ENCODE measurements around the gene SMPD1.

SMPD1 gene

GRCh38 chr11:6395470-6396060, 5.3 kb downstream of the SMPD1 start:
- no peak overlapping the region for H4K8ac ChIP-seq (ENCODE audit: low read length)
- H2BK120ac ChIP-seq (ENCODE audit: low read depth, low read length), result no peak overlapping the region
- no peak overlapping the region for H2BK12ac ChIP-seq (ENCODE audit: low read length in 2 of 2)

GRCh38 chr11:6397156-6397555, 6.9 kb downstream of the SMPD1 start:
- no peak overlapping the region for H3K4ac ChIP-seq (ENCODE audit: low read depth in 1 of 2, low read length in 2 of 2)
- no peaks in the 10 kb centered on the region for H3K27me3 ChIP-seq (ENCODE audit: control insufficient read depth in 1 of 2, insufficient read depth in 1 of 2, low read length in 2 of 2)
- peaks cover 6% of the 10 kb centered on the region for H3K4me1 ChIP-seq (ENCODE audit: control insufficient read depth, insufficient read depth, low read depth, low read length)
- H3K14ac ChIP-seq (ENCODE audit: low read length in 2 of 2), result no peak overlapping the region
- H2AK5ac ChIP-seq (ENCODE audit: low read length, severe bottlenecking), result no peak overlapping the region
- DNase-seq, result peak; percentile 6
- H2BK5ac ChIP-seq (ENCODE audit: low read depth, low read length, poor library complexity, severe bottlenecking), result no peak overlapping the region
- peaks cover 58 to 66% of the 10 kb centered on the region in 2 experiments for H3K36me3 ChIP-seq (ENCODE audit: control insufficient read depth in 1 of 2, insufficient read depth in 2 of 2, low read depth in 1 of 2, low read length in 2 of 2)
- H3K9me3 ChIP-seq (ENCODE audit: control insufficient read depth, low read length), result no peaks in the 10 kb centered on the region
- H3K4me2 ChIP-seq (ENCODE audit: low read length, poor library complexity, severe bottlenecking), result no peak overlapping the region
- no peak overlapping the region for H3K18ac ChIP-seq (ENCODE audit: low read depth in 1 of 2, low read length in 2 of 2)
- H2BK12ac ChIP-seq (ENCODE audit: low read length in 2 of 2), result no peak overlapping the region
- no peak overlapping the region for H4K8ac ChIP-seq (ENCODE audit: low read length)
- no peak overlapping the region for H3K27ac ChIP-seq (ENCODE audit: low read length, poor library complexity, severe bottlenecking)
- H3K9ac ChIP-seq (ENCODE audit: low read length), result no peak overlapping the region
- H3K23ac ChIP-seq (ENCODE audit: low read length in 2 of 2), result no peak overlapping the region
- H3K79me1 ChIP-seq (replicated peaks; ENCODE audit: low read length, poor library complexity, severe bottlenecking), result peaks cover 8% of the 10 kb centered on the region
- 63% methylated on average over 1 of the region's 1 CpG for WGBS
- H2AFZ ChIP-seq (ENCODE audit: low read depth, low read length), result no peak overlapping the region
- no peak overlapping the region for H3K4me3 ChIP-seq (ENCODE audit: insufficient read depth in 1 of 2, low read depth in 1 of 2, low read length in 2 of 2)
- H2BK120ac ChIP-seq (ENCODE audit: low read depth, low read length), result no peak overlapping the region
- H2BK15ac ChIP-seq (ENCODE audit: low read depth, poor library complexity, severe bottlenecking), result no peak overlapping the region
- H4K91ac ChIP-seq (ENCODE audit: low read length), result no peak overlapping the region

More at GRCh38 chr11:6395470-6396060, 5.3 kb downstream of the SMPD1 start:
- Histone ChIP-seq H3K18ac (ENCODE audit: low read depth in 1 of 2, low read length in 2 of 2) (no peak overlapping the region), H3K4me3 (ENCODE audit: insufficient read depth in 1 of 2, low read depth in 1 of 2, low read length in 2 of 2) (no peak overlapping the region), H3K4ac (ENCODE audit: low read depth in 1 of 2, low read length in 2 of 2) (no peak overlapping the region), H3K79me1 (replicated peaks; ENCODE audit: low read length, poor library complexity, severe bottlenecking) (peaks cover 12% of the 10 kb centered on the region), H3K9ac (ENCODE audit: low read length) (no peak overlapping the region), H3K9me3 (ENCODE audit: control insufficient read depth, low read length) (no peaks in the 10 kb centered on the region), H2AFZ (ENCODE audit: low read depth, low read length) (no peak overlapping the region), H2BK5ac (ENCODE audit: low read depth, low read length, poor library complexity, severe bottlenecking) (no peak overlapping the region), H3K14ac (ENCODE audit: low read length in 2 of 2) (no peak overlapping the region), H2BK15ac (ENCODE audit: low read depth, poor library complexity, severe bottlenecking) (no peak overlapping the region), H3K27me3 (ENCODE audit: control insufficient read depth in 1 of 2, insufficient read depth in 1 of 2, low read length in 2 of 2) (no peaks in the 10 kb centered on the region), H3K4me1 (ENCODE audit: control insufficient read depth, insufficient read depth, low read depth, low read length) (peaks cover 13% of the 10 kb centered on the region), H3K27ac (ENCODE audit: low read length, poor library complexity, severe bottlenecking) (no peak overlapping the region), H3K23ac (ENCODE audit: low read length in 2 of 2) (no peak overlapping the region), H4K91ac (ENCODE audit: low read length) (no peak overlapping the region), H3K4me2 (ENCODE audit: low read length, poor library complexity, severe bottlenecking) (no peak overlapping the region), H2AK5ac (ENCODE audit: low read length, severe bottlenecking) (no peak overlapping the region), H3K36me3 (ENCODE audit: control insufficient read depth in 1 of 2, insufficient read depth in 2 of 2, low read depth in 1 of 2, low read length in 2 of 2) (peaks cover 48 to 54% of the 10 kb centered on the region in 2 experiments)
- 97% methylated on average over 14 of the region's 16 CpGs for WGBS
- no peak for DNase-seq

- no peak overlapping the region for H3K4ac ChIP-seq (ENCODE audit: low read depth in 1 of 2, low read length in 2 of 2)
- DNase-seq, result peak; percentile 36
- 21% methylated on average over 3 of the region's 3 CpGs for WGBS
Measured at GRCh38 chr11:6397636-6398035, 7.4 kb downstream of the SMPD1 start.

GRCh38 chr11:6400431-6401345, 10.4 kb downstream of the SMPD1 start:
- peaks cover 53 to 55% of the 10 kb centered on the region in 2 experiments for H3K36me3 ChIP-seq (ENCODE audit: control insufficient read depth in 1 of 2, insufficient read depth in 2 of 2, low read depth in 1 of 2, low read length in 2 of 2)
- peaks cover 22% of the 10 kb centered on the region for H3K79me1 ChIP-seq (replicated peaks; ENCODE audit: low read length, poor library complexity, severe bottlenecking)
- WGBS, result 97% methylated on average over 11 of the region's 15 CpGs
- no peak overlapping the region for H3K27ac ChIP-seq (ENCODE audit: low read length, poor library complexity, severe bottlenecking)
- no peak overlapping the region for H2BK120ac ChIP-seq (ENCODE audit: low read depth, low read length)
- no peaks in the 10 kb centered on the region for H3K9me3 ChIP-seq (ENCODE audit: control insufficient read depth, low read length)
- H2BK12ac ChIP-seq (ENCODE audit: low read length in 2 of 2), result no peak overlapping the region
- no peak overlapping the region for H2BK15ac ChIP-seq (ENCODE audit: low read depth, poor library complexity, severe bottlenecking)
- peaks cover 31% of the 10 kb centered on the region for H3K4me1 ChIP-seq (ENCODE audit: control insufficient read depth, insufficient read depth, low read depth, low read length)
- H2AFZ ChIP-seq (ENCODE audit: low read depth, low read length), result no peak overlapping the region
- H3K4ac ChIP-seq (ENCODE audit: low read depth in 1 of 2, low read length in 2 of 2), result no peak overlapping the region
- no peak overlapping the region for H2BK5ac ChIP-seq (ENCODE audit: low read depth, low read length, poor library complexity, severe bottlenecking)
- no peak overlapping the region for H3K18ac ChIP-seq (ENCODE audit: low read depth in 1 of 2, low read length in 2 of 2)
- no peaks in the 10 kb centered on the region for H3K27me3 ChIP-seq (ENCODE audit: control insufficient read depth in 1 of 2, insufficient read depth in 1 of 2, low read length in 2 of 2)
- no peak overlapping the region for H3K4me3 ChIP-seq (ENCODE audit: insufficient read depth in 1 of 2, low read depth in 1 of 2, low read length in 2 of 2)
- H4K91ac ChIP-seq (ENCODE audit: low read length), result no peak overlapping the region
- H4K8ac ChIP-seq (ENCODE audit: low read length), result no peak overlapping the region
- no peak overlapping the region for H2AK5ac ChIP-seq (ENCODE audit: low read length, severe bottlenecking)
- no peak overlapping the region for H3K9ac ChIP-seq (ENCODE audit: low read length)
- no peak overlapping the region for H3K23ac ChIP-seq (ENCODE audit: low read length in 2 of 2)
- no peak overlapping the region for H3K14ac ChIP-seq (ENCODE audit: low read length in 2 of 2)
- H3K4me2 ChIP-seq (ENCODE audit: low read length, poor library complexity, severe bottlenecking), result no peak overlapping the region
- no peak for DNase-seq

More at GRCh38 chr11:6397636-6398035, 7.4 kb downstream of the SMPD1 start:
- H4K8ac ChIP-seq (ENCODE audit: low read length), result no peak overlapping the region
- no peak overlapping the region for H4K91ac ChIP-seq (ENCODE audit: low read length)
- no peak overlapping the region for H3K18ac ChIP-seq (ENCODE audit: low read depth in 1 of 2, low read length in 2 of 2)
- no peak overlapping the region for H2AFZ ChIP-seq (ENCODE audit: low read depth, low read length)
- no peak overlapping the region for H2BK15ac ChIP-seq (ENCODE audit: low read depth, poor library complexity, severe bottlenecking)
- no peak overlapping the region for H2BK120ac ChIP-seq (ENCODE audit: low read depth, low read length)
- no peak overlapping the region for H2BK5ac ChIP-seq (ENCODE audit: low read depth, low read length, poor library complexity, severe bottlenecking)
- H3K9ac ChIP-seq (ENCODE audit: low read length), result no peak overlapping the region
- H3K23ac ChIP-seq (ENCODE audit: low read length in 2 of 2), result no peak overlapping the region
- H3K79me1 ChIP-seq (replicated peaks; ENCODE audit: low read length, poor library complexity, severe bottlenecking), result peaks cover 8% of the 10 kb centered on the region
- H2AK5ac ChIP-seq (ENCODE audit: low read length, severe bottlenecking), result no peak overlapping the region
- H3K4me3 ChIP-seq (ENCODE audit: insufficient read depth in 1 of 2, low read depth in 1 of 2, low read length in 2 of 2), result no peak overlapping the region
- H3K9me3 ChIP-seq (ENCODE audit: control insufficient read depth, low read length), result no peaks in the 10 kb centered on the region
- no peaks in the 10 kb centered on the region for H3K27me3 ChIP-seq (ENCODE audit: control insufficient read depth in 1 of 2, insufficient read depth in 1 of 2, low read length in 2 of 2)
- H3K4me1 ChIP-seq (ENCODE audit: control insufficient read depth, insufficient read depth, low read depth, low read length), result peaks cover 11% of the 10 kb centered on the region
- no peak overlapping the region for H3K4me2 ChIP-seq (ENCODE audit: low read length, poor library complexity, severe bottlenecking)
- H2BK12ac ChIP-seq (ENCODE audit: low read length in 2 of 2), result no peak overlapping the region
- H3K36me3 ChIP-seq (ENCODE audit: control insufficient read depth in 1 of 2, insufficient read depth in 2 of 2, low read depth in 1 of 2, low read length in 2 of 2), result peaks cover 62 to 68% of the 10 kb centered on the region in 2 experiments
- no peak overlapping the region for H3K27ac ChIP-seq (ENCODE audit: low read length, poor library complexity, severe bottlenecking)
- no peak overlapping the region for H3K14ac ChIP-seq (ENCODE audit: low read length in 2 of 2)

Data from mesenchymal stem cell (in vitro differentiated cells and primary cell).